GM12878 (cell line): ENCODE data around the gene MTX1. TPM values are rescaled to one million over a fixed set of nuclear protein-coding genes. Genes with fewer than 3 reads are reported as not detected.
A peak's percentile ranks its signal among the peaks of the same experiment; 100 is the strongest.

Source experiments
- ATAC-seq: fragments of 200-7000 bp; cut with Tn5 transposase; 3 replicates; pipeline ENCODE4 v1.9.1; 2020; ENCODE audit warnings: mild to moderate bottlenecking, moderate library complexity
- BruUV-seq: library from RNA; stranded (reverse); fragments of 400-500 nt; replicated peaks from 2 replicates; lab custom pipeline; 2021; lab: Mats Ljungman, UMichigan
- CTCF ChIA-PET: fragments of 300-600 bp; sonication (Branson Sonifier 250); formaldehyde crosslinking; extraction: SDS; loops from one replicate; lab custom pipeline; 2021; ENCODE audit warnings: inconsistent platforms; lab: Yijun Ruan, JAX
- POLR2A ChIA-PET: fragments of 350-600 bp; formaldehyde crosslinking; extraction: SDS; loops from one replicate; lab custom pipeline; 2021; ENCODE audit warnings: inconsistent platforms; lab: Charles Lee
- RAD21 ChIA-PET: fragments of 300-600 bp; sonication (Branson Sonifier 250); formaldehyde crosslinking; loops from one replicate; lab custom pipeline; 2023; ENCODE audit warnings: antibody characterized with exemption; ENCODE audit not compliant: unreplicated experiment; lab: Charles Lee
- SMC1A ChIA-PET: fragments of 300-600 bp; sonication (Branson Sonifier 250); formaldehyde crosslinking; loops from one replicate; lab custom pipeline; 2023; ENCODE audit not compliant: unreplicated experiment, uncharacterized antibody; lab: Charles Lee
- DNase-seq: peaks from one replicate; pipeline ENCODE4 v3.0.0-alpha.2; 2011; ENCODE audit warnings: low read depth, low spot score
- FAIRE-seq: peaks from 3 replicates; lab custom pipeline; 2011; peaks lifted over from hg19 to GRCh38; lab: Jason Lieb, UNC
- H2AFZ ChIP-seq: 2 replicates; pipeline ENCODE4 v1.6.0; 2011; ENCODE audit warnings: low read depth, low read length, control low read depth; ENCODE audit not compliant: control insufficient read depth
- H3K27ac ChIP-seq: 2 replicates; pipeline ENCODE4 v1.5.1; 2011; ENCODE audit warnings: control low read depth; ENCODE audit not compliant: control insufficient read depth, insufficient read depth
- H3K27me3 ChIP-seq, 2 experiments: replicated peaks in 1 of 2; 2 replicates each; pipeline versions ENCODE4 v1.6.0 to v1.6.1; 2011; ENCODE audit warnings: low read length in 1 of 2; ENCODE audit not compliant: control insufficient read depth in 2 of 2, insufficient read depth in 2 of 2
- H3K36me3 ChIP-seq, 2 experiments: 2 replicates each; pipeline ENCODE4 v1.5.1; 2011; ENCODE audit warnings: low read length in 1 of 2; ENCODE audit not compliant: control insufficient read depth in 2 of 2, insufficient read depth in 2 of 2
- H3K4me1 ChIP-seq: 2 replicates; pipeline ENCODE4 v1.6.1; 2011; ENCODE audit warnings: mild to moderate bottlenecking, low read length, moderate library complexity, mixed read lengths; ENCODE audit not compliant: control insufficient read depth, insufficient read depth
- H3K4me2 ChIP-seq: 2 replicates; pipeline ENCODE4 v1.6.0; 2011; ENCODE audit warnings: control low read depth; ENCODE audit not compliant: control insufficient read depth, insufficient read depth
- H3K4me3 ChIP-seq: fragments of 200-600 bp; sonication (generic); 2 replicates; pipeline ENCODE4 v1.5.1; 2016
- H3K79me2 ChIP-seq: 2 replicates; pipeline ENCODE4 v1.6.0; 2011; ENCODE audit warnings: low read length; ENCODE audit not compliant: control insufficient read depth, insufficient read depth
- H3K9ac ChIP-seq: 2 replicates; pipeline ENCODE4 v1.8.0; 2011; ENCODE audit warnings: low read length, control low read depth, mixed read lengths; ENCODE audit not compliant: control insufficient read depth, insufficient read depth
- H3K9me3 ChIP-seq: replicated peaks from 3 replicates; pipeline ENCODE4 v1.5.1; 2011; ENCODE audit warnings: mild to moderate bottlenecking, low read length; ENCODE audit not compliant: control insufficient read depth, insufficient read depth
- H4K20me1 ChIP-seq: 2 replicates; pipeline ENCODE4 v1.6.0; 2011; ENCODE audit not compliant: control insufficient read depth, insufficient read depth
- BACH1 ChIP-seq: fragments of 450-650 bp; IDR thresholded peaks from 2 replicates; pipeline ENCODE4 v1.6.1; 2017; ENCODE audit warnings: mild to moderate bottlenecking, borderline replicate concordance
- CTCF ChIP-seq, 3 experiments: IDR thresholded peaks in 2 of 3; conservative IDR thresholded peaks in 1 of 3; 2 replicates each; pipeline ENCODE4 v1.5.1; 2011; ENCODE audit warnings: low read depth in 3 of 3, low read length in 3 of 3, mild to moderate bottlenecking in 3 of 3, control low read depth in 2 of 3, moderate library complexity in 2 of 3, inconsistent platforms in 1 of 3, mixed read lengths in 1 of 3; ENCODE audit not compliant: control insufficient read depth in 2 of 3, insufficient read depth in 1 of 3; ENCODE audit errors: extremely low read depth in 1 of 3
- FOXM1 ChIP-seq: IDR thresholded peaks from 2 replicates; pipeline ENCODE4 v1.6.1; 2012; ENCODE audit warnings: low read depth, mild to moderate bottlenecking, inconsistent platforms, low read length, moderate library complexity
- HSF1 ChIP-seq: fragments of 150-350 bp; IDR thresholded peaks from 2 replicates; pipeline ENCODE4 v1.6.1; 2014; ENCODE audit warnings: mild to moderate bottlenecking, low read depth, low read length
- IRF4 ChIP-seq: IDR thresholded peaks from 2 replicates; pipeline ENCODE4 v1.6.1; 2011; ENCODE audit warnings: low read depth, low read length
- LARP7 ChIP-seq: fragments of 450-650 bp; IDR thresholded peaks from 2 replicates; pipeline ENCODE4 v1.6.1; 2017; ENCODE audit warnings: mild to moderate bottlenecking
- MTA2 ChIP-seq: fragments of 450-650 bp; IDR thresholded peaks from 2 replicates; pipeline ENCODE4 v1.6.1; 2016; ENCODE audit warnings: low read depth, mild to moderate bottlenecking, moderate library complexity
- MXI1 ChIP-seq: fragments of 150-350 bp; IDR thresholded peaks from 2 replicates; pipeline ENCODE4 v1.6.1; 2011; ENCODE audit warnings: low read depth, mild to moderate bottlenecking, inconsistent platforms, low read length, improper control_type of control experiment
- NKRF ChIP-seq: fragments of 450-650 bp; conservative IDR thresholded peaks from 2 replicates; pipeline ENCODE4 v1.6.1; 2017; ENCODE audit warnings: mild to moderate bottlenecking, moderate library complexity
- RAD21 ChIP-seq: IDR thresholded peaks from 2 replicates; pipeline ENCODE4 v1.6.1; 2011; ENCODE audit warnings: mild to moderate bottlenecking, low read depth, low read length, moderate library complexity; ENCODE audit not compliant: insufficient read depth
- SMARCA5 ChIP-seq: fragments of 450-650 bp; IDR thresholded peaks from 2 replicates; pipeline ENCODE4 v1.6.1; 2017; ENCODE audit warnings: mild to moderate bottlenecking
- SMC3 ChIP-seq: IDR thresholded peaks from 2 replicates; pipeline ENCODE4 v1.6.1; 2011; ENCODE audit warnings: low read length, improper control_type of control experiment, borderline replicate concordance
- YY1 ChIP-seq: IDR thresholded peaks from 2 replicates; pipeline ENCODE4 v1.6.1; 2011; ENCODE audit warnings: low read depth, mild to moderate bottlenecking, low read length
- ZBED1 ChIP-seq: IDR thresholded peaks from 2 replicates; pipeline ENCODE4 v1.6.1; 2016; ENCODE audit warnings: borderline replicate concordance
- ZNF207 ChIP-seq: fragments of 450-650 bp; IDR thresholded peaks from 2 replicates; pipeline ENCODE4 v1.6.1; 2014; ENCODE audit warnings: antibody characterized with exemption, mild to moderate bottlenecking, borderline replicate concordance
- WGBS: methylation state at CpG from one replicate; pipeline ENCODE4 v1.1.6; 2016; ENCODE audit warnings: low lambda C conversion rate; ENCODE audit not compliant: insufficient replicate concordance, insufficient coverage; ENCODE audit errors: missing lambda C conversion rate; 5-methylcytosine and 5-hydroxymethylcytosine counted together
- in situ Hi-C: fragments of 300-500 bp; cut with MboI; formaldehyde crosslinking; loops from 9 replicates; pipeline ENCODE4 v1.14.3; 2018; ENCODE audit warnings: mixed read lengths
- intact Hi-C: fragments of 100-400 bp; cut with micrococcal nuclease; formaldehyde crosslinking; loops from one replicate; pipeline ENCODE4 v1.14.2; 2022; ENCODE audit not compliant: unreplicated experiment
- polyA plus RNA-seq, 11 experiments: library from polyadenylated mRNA; depleted of rRNA in 4 of 11; unstranded in 6 of 11; stranded (reverse) in 5 of 11; fragments of >200 nt; fragmentation: Nextera tagmentation in 4 of 11; fragmentation: Illumina TruSeq in 1 of 11; extraction: Ambion mirVana in 4 of 11; extraction: Trizol in 1 of 11; gene quantifications; 1 replicate in 1 of 11; 2 replicates in 10 of 11; pipeline versions ENCODE4 v1.2.1 to v1.2.3, GENCODE V29; 2011 to 2016; ENCODE audit warnings: inconsistent platforms in 2 of 11, missing spikeins in 2 of 11, low read depth in 1 of 11
- total RNA-seq, 4 experiments: library from RNA; depleted of rRNA in 3 of 4; stranded (reverse); fragments of >200 nt in 3 of 4; fragmentation: Illumina TruSeq in 1 of 4; extraction: Trizol in 1 of 4; gene quantifications; 2 replicates each; pipeline versions ENCODE4 v1.2.1 to v1.2.3, GENCODE V29; 2013 to 2021

The MTX1 gene
- total and polyA plus RNA-seq, 10 of the 15 experiments (the other 5 are each of a cell fraction or from before 2014, with no cell fraction given) = 15.8 to 92.0 (median 49.1) TPM

- DNase-seq (no peak), FAIRE-seq (peak; percentile 94), ATAC-seq (peak; percentile 93)
- no peak overlapping the region for H3K4me3 ChIP-seq
- no peaks in the 10 kb centered on the region for H3K27me3 ChIP-seq
- peaks cover 9% of the 10 kb centered on the region for H3K4me1 ChIP-seq
- 11% methylated on average over 22 of the region's 28 CpGs for WGBS
- H3K9me3 ChIP-seq = no peaks in the 10 kb centered on the region; the same call in 2 of the 3 replicates
- H2AFZ ChIP-seq = peak overlapping the region; percentile 76
- no peak overlapping the region for H3K4me2 ChIP-seq
- CTCF ChIA-PET = interaction anchor here (0.6 to 12.1 kb wide), 23 partner anchors 10 to 124 kb away, joined by 3 to 284 read pairs (median 5); partner anchors contain the start of genes EFNA4 and SLC50A1
- no peaks in the 10 kb centered on the region for H4K20me1 ChIP-seq
- POLR2A ChIA-PET = interaction anchor here (1.3 kb wide), 1 partner anchor 76 kb away, joined by 5 read pairs; no protein-coding TSS in a partner anchor
- RAD21 ChIA-PET = interaction anchor here (0.7 to 5.1 kb wide), 10 partner anchors 13 to 103 kb away, joined by 3 to 71 read pairs (median 4); no protein-coding TSS in a partner anchor
- SMC1A ChIA-PET = interaction anchor here (0.9 to 5.9 kb wide), 9 partner anchors 10 to 82 kb away, joined by 3 to 37 read pairs (median 6); partner anchors contain the start of gene SLC50A1
- H3K79me2 ChIP-seq = peaks cover 5% of the 10 kb centered on the region
- in situ Hi-C loops (loop anchor here (5.0 kb wide), 1 partner anchor 75 kb away; no protein-coding TSS in a partner anchor), intact Hi-C loops (loop anchor here (1.0 kb wide), 1 partner anchor 76 kb away; no protein-coding TSS in a partner anchor)
- H3K9ac ChIP-seq = no peak overlapping the region
- peaks cover 0 to 3% of the 10 kb centered on the region in 2 experiments; a peak in 1 of 4 replicates for H3K36me3 ChIP-seq
- no TSS peak for BruUV-seq
- H3K27ac ChIP-seq = no peak overlapping the region
- no peak for TF ChIP-seq MTA2
- TF ChIP-seq YY1 = peak; percentile 65; the same call in 1 of the 2 replicates
- TF ChIP-seq ZBED1 = no peak
- 0 out of 2 replicates have a peak, but pooled peaks have one; percentile 23 for TF ChIP-seq MXI1
- no peak for TF ChIP-seq HSF1
- no peak for TF ChIP-seq BACH1
- peak; percentile 72; the same call in 1 of the 2 replicates for TF ChIP-seq SMARCA5
- peak; percentile 39; the same call in 1 of the 2 replicates for TF ChIP-seq LARP7
- TF ChIP-seq FOXM1 = no peak
- TF ChIP-seq RAD21 = peak; percentile 96
- TF ChIP-seq CTCF (IDR thresholded peaks at IDR 0.05 in 2 of 3, conservative IDR thresholded peaks at IDR 0.05 in 1 of 3; ENCODE audit: control insufficient read depth in 2 of 3, extremely low read depth in 1 of 3, insufficient read depth in 1 of 3, low read depth in 3 of 3, low read length in 3 of 3) = peak; percentile 88 to 98 (median 94)
- no peak for TF ChIP-seq NKRF
- peak; percentile 77 for TF ChIP-seq SMC3
- peak; percentile 62; the same call in 1 of the 2 replicates for TF ChIP-seq ZNF207
- TF ChIP-seq IRF4 = 0 out of 2 replicates have a peak, but pooled peaks have one; percentile 29
Measured at GRCh38 chr1:155167166-155168104, 41.1 kb upstream of the MTX1 start.
